Liver (tissue), 9 donors: ENCODE results near the gene GPR68. TPM values are rescaled to one million over a fixed set of nuclear protein-coding genes. Genes with fewer than 3 reads are reported as not detected.

Experiments used
- DNase-seq: peaks from one replicate; pipeline ENCODE4 v3.0.0-alpha.2; 2017; ENCODE audit warnings: low spot score
- H3K27ac ChIP-seq, 2 donors: one replicate each; pipeline ENCODE4 v1.7.0; 2013; ENCODE audit warnings: inconsistent platforms in 2 of 2, low read length in 2 of 2, control low read depth in 1 of 2, low read depth in 1 of 2, mild to moderate bottlenecking in 1 of 2
- H3K27me3 ChIP-seq, 4 donors: one replicate each; pipeline versions ENCODE4 v1.6.1 to v1.7.0; 2013; ENCODE audit warnings: low read length in 3 of 4, inconsistent platforms in 1 of 4, mild to moderate bottlenecking in 1 of 4, moderate library complexity in 1 of 4; ENCODE audit not compliant: control insufficient read depth in 4 of 4, insufficient read depth in 4 of 4
- H3K36me3 ChIP-seq, 4 donors: one replicate each; pipeline versions ENCODE4 v1.6.1 to v1.7.0; 2013; ENCODE audit warnings: low read length in 3 of 4, mild to moderate bottlenecking in 3 of 4, low read depth in 1 of 4, moderate library complexity in 1 of 4; ENCODE audit not compliant: control insufficient read depth in 4 of 4, insufficient read depth in 3 of 4
- H3K4me1 ChIP-seq, 4 donors: one replicate each; pipeline versions ENCODE4 v1.6.1 to v1.7.0; 2013; ENCODE audit warnings: low read length in 3 of 4, mild to moderate bottlenecking in 3 of 4, moderate library complexity in 1 of 4; ENCODE audit not compliant: control insufficient read depth in 4 of 4, insufficient read depth in 4 of 4
- H3K4me3 ChIP-seq, 3 donors: one replicate each; pipeline versions ENCODE4 v1.6.1 to v1.7.0; 2013; ENCODE audit warnings: low read length in 3 of 3, control low read depth in 1 of 3, low read depth in 1 of 3, mild to moderate bottlenecking in 1 of 3
- H3K9ac ChIP-seq, 2 donors: one replicate each; pipeline ENCODE4 v1.7.0; 2013; ENCODE audit warnings: low read length in 2 of 2, mild to moderate bottlenecking in 2 of 2, moderate library complexity in 2 of 2, control low read depth in 1 of 2, low read depth in 1 of 2
- H3K9me3 ChIP-seq, 4 donors: one replicate each; pipeline versions ENCODE4 v1.6.1 to v1.7.0; 2013; ENCODE audit warnings: low read length in 3 of 4; ENCODE audit not compliant: control insufficient read depth in 4 of 4
- CTCF ChIP-seq: fragments of 150-350 bp; IDR thresholded peaks from 2 replicates; pipeline ENCODE4 v1.5.1; 2017; ENCODE audit warnings: improper control_type of control experiment, low read depth, low read length; ENCODE audit not compliant: missing input control
- FOXA1 ChIP-seq: IDR thresholded peaks from 2 replicates; pipeline ENCODE4 v1.6.1; 2016; ENCODE audit warnings: antibody characterized with exemption
- HNF4G ChIP-seq: IDR thresholded peaks from 2 replicates; pipeline ENCODE4 v1.6.1; 2016; ENCODE audit warnings: antibody characterized with exemption
- JUND ChIP-seq, 2 donors: IDR thresholded peaks; 2 replicates each; pipeline ENCODE4 v1.6.1; 2016; ENCODE audit warnings: antibody characterized with exemption in 2 of 2
- RAD21 ChIP-seq, 2 donors: IDR thresholded peaks; 2 replicates each; pipeline ENCODE4 v1.6.1; 2016; ENCODE audit warnings: antibody characterized with exemption in 2 of 2, mild to moderate bottlenecking in 2 of 2
- REST ChIP-seq: IDR thresholded peaks from 2 replicates; pipeline ENCODE4 v1.6.1; 2016; ENCODE audit warnings: antibody characterized with exemption, mild to moderate bottlenecking
- TAF1 ChIP-seq: conservative IDR thresholded peaks from 2 replicates; pipeline ENCODE4 v1.6.1; 2016; ENCODE audit warnings: antibody characterized with exemption, mild to moderate bottlenecking
- WGBS: extraction: QIAGEN DNeasy Blood & Tissue Kit; methylation state at CpG from one replicate; pipeline ENCODE4 v1.1.7; 2013; 5-methylcytosine and 5-hydroxymethylcytosine counted together
- polyA plus RNA-seq, 2 donors: library from polyadenylated mRNA; stranded (reverse) in 1 of 2; unstranded in 1 of 2; fragments of 200-250 nt in 1 of 2; fragments of >200 nt in 1 of 2; fragmentation: Nextera tagmentation in 1 of 2; extraction: Ambion mirVana in 1 of 2; gene quantifications; one replicate each; pipeline versions ENCODE4 v1.2.1 to v1.2.3, GENCODE V29; 2013 to 2015
- total RNA-seq, 2 donors: library from RNA; depleted of rRNA; stranded (reverse); fragments of >200 nt; gene quantifications; one replicate each; pipeline ENCODE4 v1.2.3, GENCODE V29; 2014
- donor health status: healthy.
- donor health status: healthy.
- donor health status: healthy.
- donor health status: healthy.
- donor health status: healthy.

Gene GPR68
- total and polyA plus RNA-seq, 4 donors: 0.17 to 0.37 (median 0.33) TPM; not detected in 1

DNA sequence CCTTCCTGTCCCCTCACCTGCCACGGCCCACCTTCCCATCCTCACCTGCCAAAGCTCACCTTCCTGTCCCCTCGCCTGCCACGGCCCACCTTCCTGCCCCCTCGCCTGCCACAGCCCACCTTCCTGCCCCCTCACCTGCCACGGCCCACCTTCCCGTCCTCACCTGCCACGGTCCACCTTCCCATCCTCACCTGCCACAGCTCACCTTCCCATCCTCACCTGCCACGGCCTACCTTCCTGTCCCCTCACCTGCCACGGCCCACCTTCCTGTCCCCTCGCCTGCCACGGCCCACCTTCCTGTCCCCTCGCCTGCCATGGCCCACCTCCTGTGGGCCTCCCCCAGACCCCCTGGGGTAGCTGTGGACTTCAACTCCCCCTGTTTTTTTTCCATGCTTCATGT is 48.8 kb upstream of the GPR68 start (continued):
- TF ChIP-seq REST (no peak), HNF4G (no peak), TAF1 (no peak)

DNA sequence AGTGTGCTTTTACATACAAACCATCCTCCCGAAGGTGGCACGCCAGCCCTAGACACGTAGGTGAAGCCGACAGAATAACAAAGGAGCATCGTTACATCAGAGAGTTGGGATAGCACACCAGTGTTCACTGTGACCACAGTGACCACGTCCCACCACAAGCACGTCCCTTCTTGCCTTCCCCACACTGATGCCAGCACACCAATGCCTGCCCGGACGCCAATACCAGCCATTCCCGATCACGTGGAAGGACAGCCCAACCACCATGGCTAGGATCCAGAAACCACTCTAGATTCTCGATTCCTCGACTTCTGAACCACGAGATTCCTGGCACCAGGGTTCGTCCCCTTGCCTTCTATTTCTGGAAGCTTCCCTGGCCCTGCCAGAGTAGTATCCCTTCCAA is 48.0 kb upstream of the GPR68 start:
- no peak overlapping the region for H3K4me3 ChIP-seq
- no peak overlapping the region for H3K27ac ChIP-seq
- H3K9ac ChIP-seq: no peak overlapping the region
- WGBS: 92% methylated on average over 15 of the region's 15 CpGs
- no peaks in the 10 kb centered on the region for H3K9me3 ChIP-seq
- no peaks in the 10 kb centered on the region for H3K27me3 ChIP-seq
- TF ChIP-seq JUND (IDR thresholded peaks at IDR 0.05): no peak
- H3K36me3 ChIP-seq: peaks cover 0 to 65% (median 19%) of the 10 kb centered on the region in 4 donors
- no peaks in the 10 kb centered on the region for H3K4me1 ChIP-seq
- DNase-seq: no peak

- Histone ChIP-seq H3K9ac (no peak overlapping the region), H3K36me3 (peaks cover 0 to 61% (median 18%) of the 10 kb centered on the region in 4 donors), H3K27ac (no peak overlapping the region), H3K27me3 (no peaks in the 10 kb centered on the region), H3K9me3 (no peaks in the 10 kb centered on the region), H3K4me3 (no peak overlapping the region), H3K4me1 (no peaks in the 10 kb centered on the region)
- no peak for DNase-seq
- no peak for TF ChIP-seq TAF1
- TF ChIP-seq REST: no peak
- TF ChIP-seq JUND (IDR thresholded peaks at IDR 0.05): no peak
- TF ChIP-seq CTCF: no peak
- TF ChIP-seq FOXA1: no peak
- TF ChIP-seq RAD21 (IDR thresholded peaks at IDR 0.05): no peak
- 94% methylated on average over 21 of the region's 21 CpGs for WGBS
Measured at GRCh38 chr14:91291786-91292405, 47.4 kb upstream of the GPR68 start.
